GM21529 (cell line): ENCODE data around the gene LPO.

Experiments used
- ATAC-seq: cut with Tn5 transposase; IDR thresholded peaks from one replicate; pipeline ENCODE4 v1.9.1; 2021; ENCODE audit not compliant: unreplicated experiment

The LPO gene

GRCh38 chr17:58302919-58303585 is 64.7 kb downstream of the LPO start:
- ATAC-seq: no peak

- ATAC-seq: no peak
Observed at GRCh38 chr17:58303971-58304749, 65.8 kb downstream of the LPO start.

DNA sequence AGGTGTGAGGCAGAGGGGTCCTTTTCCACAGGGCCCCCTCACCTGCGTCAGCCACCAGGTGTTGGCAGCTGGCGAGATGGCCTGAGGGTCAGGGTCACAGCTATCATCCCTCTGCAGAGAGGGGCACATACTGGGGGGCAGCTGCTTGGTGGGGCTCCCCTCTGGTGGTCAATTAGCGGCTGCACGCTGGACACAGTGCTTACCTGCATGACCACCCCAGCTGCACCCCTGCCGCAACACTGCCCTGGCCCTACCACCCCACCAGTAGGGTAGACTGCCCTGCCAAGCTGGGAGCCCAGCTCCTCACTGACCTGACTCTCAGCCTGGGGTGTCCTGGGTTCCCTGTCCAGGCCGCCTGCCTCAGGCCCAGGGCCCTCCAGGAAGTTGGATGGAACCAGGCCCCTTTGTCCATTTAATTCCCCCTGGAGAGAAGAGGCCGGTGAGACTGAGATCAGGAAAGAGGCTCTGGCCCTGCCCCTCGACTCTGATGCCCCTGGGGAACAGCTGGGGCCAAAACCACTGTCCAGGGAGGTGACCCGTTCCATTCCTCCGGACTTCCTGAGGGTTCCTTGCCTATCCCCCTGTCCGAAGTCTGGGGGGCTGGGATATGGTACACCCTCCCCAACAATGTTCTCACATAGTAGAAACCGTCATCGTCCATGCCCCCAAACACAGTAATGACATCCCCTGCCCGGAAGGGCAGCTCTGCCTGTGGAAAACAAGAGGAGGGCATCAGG is 66.5 kb downstream of the LPO start:
- ATAC-seq: no peak

- ATAC-seq: no peak
Observed at GRCh38 chr17:58305626-58306025, 67.2 kb downstream of the LPO start.

DNA sequence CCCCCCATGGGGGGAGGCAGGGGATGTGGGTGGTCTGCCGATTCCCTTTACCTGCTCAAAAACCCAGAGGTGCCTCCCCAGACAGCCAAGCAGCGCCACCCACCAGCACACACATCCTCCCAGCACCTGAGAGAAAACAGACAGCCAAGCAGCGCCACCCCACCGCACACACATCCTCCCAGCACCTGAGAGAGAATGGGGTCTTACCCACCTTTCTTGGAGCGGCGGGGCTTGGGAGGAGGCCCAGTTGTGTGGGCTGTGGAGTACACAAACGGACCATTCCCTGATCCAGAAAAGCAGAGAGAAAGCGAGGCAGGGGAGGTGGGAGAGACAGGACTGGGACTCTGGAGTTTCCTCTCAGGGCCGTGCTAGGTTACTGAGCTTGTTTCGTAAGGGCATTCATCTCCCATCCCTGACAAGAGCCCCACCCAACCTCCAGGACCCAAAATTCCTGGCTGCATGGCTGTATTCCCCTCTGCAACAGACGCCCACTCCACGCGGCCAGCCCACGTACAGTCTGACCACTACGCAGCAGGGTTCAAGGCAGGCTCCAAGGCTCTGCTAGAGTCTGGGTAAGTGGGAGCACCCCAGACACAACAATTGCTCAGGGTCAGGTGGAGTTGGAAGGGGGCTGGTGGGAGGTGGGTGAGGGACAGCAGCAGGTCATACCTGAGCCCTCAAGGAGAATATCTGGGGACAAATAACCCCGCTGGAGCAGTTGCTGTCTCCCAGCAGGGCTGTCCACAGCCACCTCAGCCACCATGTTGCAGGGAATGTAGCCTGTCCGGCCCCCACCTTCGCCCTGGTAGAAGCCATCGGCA is 68.0 kb downstream of the LPO start:
- ATAC-seq: no peak

GRCh38 chr17:58307468-58308172 is 69.2 kb downstream of the LPO start:
- no peak for ATAC-seq

DNA sequence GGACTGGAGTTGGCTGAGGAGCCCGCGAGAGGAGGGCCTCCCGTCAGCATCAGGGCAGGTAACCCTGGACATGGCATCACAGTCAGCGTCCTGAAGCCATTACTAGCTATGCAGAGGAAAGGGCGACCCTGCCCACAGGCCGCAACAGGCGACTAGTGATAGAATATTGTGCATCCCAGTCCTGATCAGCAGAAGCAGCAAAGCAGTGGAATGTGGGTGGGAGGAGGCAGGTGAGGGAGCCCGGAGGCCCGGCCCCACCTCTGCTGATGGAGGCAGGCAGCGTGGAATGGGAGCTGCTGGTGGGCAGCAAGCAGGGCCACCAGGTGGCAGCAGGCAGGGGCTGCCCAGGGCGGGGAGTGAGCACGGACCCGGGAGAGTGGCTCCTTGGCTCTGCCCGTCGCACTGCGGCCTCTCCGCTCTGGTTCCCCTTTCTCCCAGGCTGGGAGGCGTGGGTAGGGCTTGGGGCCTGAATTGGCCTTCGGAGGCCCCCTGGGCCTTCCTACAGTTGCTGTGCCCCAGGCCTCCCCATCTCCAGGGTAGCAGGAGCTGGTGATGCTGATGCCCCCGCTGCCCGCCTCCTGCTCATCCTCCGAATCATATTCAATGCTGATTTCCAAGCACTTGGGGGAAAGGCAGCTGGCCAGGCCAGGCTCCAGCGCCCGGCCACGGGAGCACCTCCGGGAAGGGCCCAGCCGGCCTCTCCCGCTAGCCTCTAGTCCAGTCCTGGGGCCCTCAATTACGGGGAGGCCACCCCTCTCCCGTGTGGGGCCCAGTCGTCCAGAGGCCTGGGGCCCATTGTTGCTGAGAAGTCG is 70.0 kb downstream of the LPO start:
- ATAC-seq: no peak

- ATAC-seq: no peak
Observed at GRCh38 chr17:58308985-58309917, 70.9 kb downstream of the LPO start.

DNA sequence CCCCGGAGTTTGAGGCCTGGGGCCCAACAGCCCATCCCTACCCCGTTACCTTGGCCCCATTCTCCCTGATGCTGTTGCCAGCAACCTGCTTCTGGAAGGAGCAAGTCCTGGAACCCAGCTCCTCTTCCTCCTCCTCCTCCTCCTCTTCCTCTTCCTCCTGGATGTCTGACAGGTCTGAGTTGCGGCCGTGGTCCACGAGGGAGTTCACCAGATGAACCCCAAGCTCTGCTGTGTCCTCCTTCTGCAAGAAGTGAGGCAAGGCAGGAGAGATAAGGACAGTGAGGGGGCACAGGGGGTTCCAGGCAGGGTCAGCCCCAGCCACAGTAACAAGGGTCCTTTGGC is 71.5 kb downstream of the LPO start:
- ATAC-seq: no peak

DNA sequence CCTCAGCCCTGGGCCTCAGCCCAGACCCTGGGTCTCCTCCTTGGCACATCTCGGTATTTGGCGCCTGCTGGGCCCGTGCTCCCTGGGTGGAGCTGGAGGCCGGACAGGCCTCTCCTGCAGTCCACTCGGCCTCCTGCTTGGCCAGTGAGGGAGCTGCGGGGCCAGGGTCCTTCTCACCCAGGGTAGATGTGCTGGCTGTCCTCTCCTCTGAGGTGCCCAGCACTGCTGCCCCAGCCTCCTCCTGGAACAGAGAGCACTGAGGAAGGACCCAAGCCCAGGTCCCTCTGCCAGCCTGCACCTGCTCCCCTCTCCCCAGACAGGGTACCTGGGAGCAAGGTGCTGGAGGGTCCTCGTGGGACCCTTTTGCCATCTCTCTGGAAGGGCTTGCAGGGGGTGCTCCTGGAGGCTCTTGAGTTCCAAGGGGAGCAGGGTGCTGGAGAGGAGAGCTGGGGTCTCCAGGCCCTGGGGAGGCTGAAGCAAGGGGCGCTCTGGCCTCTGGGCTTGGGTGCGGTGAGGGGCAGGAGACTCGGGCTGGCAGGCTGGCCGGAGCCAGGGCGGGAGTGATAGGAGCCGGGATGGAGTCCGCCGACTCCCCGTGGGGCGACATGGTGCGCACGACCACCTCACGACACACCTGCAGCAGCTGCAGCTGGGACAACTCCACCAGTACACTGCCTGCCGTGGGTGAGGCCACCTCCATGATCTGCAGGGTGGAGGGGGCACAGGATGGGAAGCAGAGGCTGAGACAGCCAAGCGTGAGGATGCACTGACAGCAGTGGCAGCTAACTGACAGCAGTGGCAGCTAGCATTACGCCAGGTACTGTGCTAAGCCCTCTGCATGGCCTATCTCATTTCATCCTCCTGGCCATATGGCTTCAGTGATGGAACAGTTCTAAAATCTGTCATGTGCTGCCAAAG is 72.4 kb downstream of the LPO start:
- ATAC-seq: no peak

GRCh38 chr17:58311429-58311894 is 73.1 kb downstream of the LPO start:
- ATAC-seq: no peak

DNA sequence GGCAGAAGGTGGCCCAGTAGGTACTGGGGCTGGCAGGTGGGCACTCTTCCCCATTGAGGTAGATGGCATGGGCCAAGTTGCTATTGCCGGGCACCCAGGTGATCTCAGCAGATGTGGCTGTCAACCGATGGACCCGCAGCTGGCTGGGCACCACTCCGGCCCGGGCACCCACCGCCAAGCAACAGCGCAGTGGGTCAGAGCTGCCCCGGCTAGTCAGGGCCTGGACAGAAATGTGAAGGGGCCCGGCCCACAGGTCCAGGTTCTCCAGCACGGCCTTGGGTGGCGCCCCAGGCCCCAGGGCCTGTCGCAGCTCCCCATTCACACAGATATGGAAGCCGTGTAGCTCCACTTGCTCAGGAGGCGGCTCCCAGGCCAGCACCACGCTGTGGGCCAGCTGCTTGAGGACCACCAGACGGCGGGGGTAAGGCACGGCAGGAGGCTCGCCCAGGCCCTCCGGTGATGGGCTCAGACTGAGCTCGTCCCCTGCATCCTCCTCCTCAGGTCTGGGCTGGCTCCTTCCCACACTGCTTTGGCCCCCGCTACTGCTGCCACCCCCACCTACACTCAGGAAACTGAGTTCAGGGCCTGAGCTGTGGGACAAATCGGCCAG is 73.7 kb downstream of the LPO start:
- no peak for ATAC-seq

- no peak for ATAC-seq
Observed at GRCh38 chr17:58312829-58313228, 74.4 kb downstream of the LPO start.

GRCh38 chr17:58313815-58314705 is 75.7 kb downstream of the LPO start:
- ATAC-seq: no peak

- no peak for ATAC-seq
Observed at GRCh38 chr17:58314706-58315015, 76.3 kb downstream of the LPO start.

DNA sequence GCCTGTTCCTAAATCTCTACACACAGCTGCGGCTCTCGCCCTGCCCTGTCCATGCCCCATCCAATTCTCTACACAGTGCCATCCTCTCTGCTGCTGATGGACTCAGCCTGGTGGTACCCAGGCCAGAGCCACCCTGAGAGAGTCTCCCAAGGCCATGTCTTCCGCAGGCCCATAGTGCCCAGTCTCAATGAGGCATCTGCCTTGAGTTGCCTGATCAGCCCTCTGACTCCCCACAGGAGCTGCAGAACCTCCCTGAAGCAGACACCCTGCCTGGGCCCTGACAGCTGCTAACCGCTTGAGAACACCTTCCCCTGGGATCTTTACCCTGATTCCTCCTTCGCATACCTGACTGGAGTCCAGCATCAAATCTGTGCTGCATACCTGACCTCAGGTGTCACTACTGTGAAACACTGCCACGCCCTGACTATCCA is 76.9 kb downstream of the LPO start:
- no peak for ATAC-seq
